GM18520 (cell line): Measurements from ENCODE around the gene USP6.
"Not testable (repeated sequence)": the region's sequence is repeated elsewhere in the genome, so short reads cannot be mapped to it uniquely, and the experiment has no call there.

Experiments used
- ATAC-seq: cut with Tn5 transposase; IDR thresholded peaks from one replicate; pipeline ENCODE4 v1.9.1; 2021; ENCODE audit not compliant: unreplicated experiment

Gene USP6

DNA sequence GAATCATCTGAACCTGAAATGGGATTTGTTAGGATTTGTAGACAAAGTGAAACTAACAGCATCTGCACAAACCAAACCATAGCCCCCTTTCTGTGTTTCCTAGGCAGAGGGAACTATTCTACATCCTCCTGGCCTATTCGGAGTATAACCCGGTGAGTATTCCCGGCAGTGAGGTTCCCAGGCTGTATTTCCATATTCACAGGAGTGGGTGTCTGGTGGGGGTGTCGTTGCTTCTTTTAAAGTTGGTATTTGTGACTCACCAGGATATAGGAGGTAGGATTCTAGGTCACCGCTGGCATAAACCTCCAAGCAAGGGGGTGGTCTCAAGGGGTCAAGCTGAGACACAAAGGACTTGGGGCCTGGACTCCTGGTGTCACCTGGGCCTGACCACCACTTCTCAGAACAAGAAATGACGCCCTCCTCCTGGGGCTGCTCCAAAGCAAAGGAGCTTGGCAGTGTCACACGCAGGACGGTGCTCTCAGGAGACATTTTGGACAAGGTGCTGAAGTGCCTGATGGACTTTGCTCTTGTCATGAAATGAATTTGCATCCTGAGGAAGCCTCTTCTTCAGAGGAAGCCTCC, 19.4 kb downstream of the USP6 start:
- not testable (repeated sequence) for ATAC-seq

DNA sequence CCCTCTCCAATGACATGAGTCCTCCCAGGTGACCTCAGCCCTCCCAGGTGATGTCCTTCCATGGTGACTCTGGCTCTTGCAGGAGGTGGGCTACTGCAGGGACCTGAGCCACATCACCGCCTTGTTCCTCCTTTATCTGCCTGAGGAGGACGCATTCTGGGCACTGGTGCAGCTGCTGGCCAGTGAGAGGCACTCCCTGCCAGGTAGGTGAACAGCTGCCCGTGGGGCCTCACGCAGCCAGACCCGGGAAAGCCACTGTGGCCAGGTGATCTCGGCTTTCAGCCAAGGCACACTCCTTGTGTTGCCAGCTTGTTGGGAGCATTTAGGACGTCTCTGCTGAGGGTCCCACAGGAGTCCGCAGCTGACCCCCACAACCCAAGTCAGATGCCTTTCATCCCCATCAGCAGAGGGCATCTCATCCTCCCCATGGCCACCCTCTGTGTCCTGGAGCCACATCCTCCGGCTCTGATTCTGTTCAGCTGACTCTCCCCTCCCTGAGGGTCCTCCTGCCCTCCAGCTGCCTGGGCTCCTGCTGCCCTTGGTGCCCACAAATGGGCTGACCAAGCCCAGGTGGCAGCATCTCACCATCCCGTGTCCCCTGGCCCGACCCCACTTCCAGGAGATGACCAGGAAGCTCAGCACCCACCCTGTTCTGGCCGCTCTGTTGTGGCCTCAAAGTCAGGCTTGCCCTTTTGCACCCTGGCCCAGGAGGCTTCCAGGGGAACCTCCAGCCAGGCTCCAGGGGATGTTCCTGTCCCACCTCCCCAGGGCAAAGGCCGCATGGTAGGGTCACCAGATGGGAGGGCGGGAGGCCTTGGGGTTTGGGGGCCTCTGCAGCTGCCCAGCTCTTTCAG, 20.1 kb downstream of the USP6 start:
- ATAC-seq: no peak

DNA sequence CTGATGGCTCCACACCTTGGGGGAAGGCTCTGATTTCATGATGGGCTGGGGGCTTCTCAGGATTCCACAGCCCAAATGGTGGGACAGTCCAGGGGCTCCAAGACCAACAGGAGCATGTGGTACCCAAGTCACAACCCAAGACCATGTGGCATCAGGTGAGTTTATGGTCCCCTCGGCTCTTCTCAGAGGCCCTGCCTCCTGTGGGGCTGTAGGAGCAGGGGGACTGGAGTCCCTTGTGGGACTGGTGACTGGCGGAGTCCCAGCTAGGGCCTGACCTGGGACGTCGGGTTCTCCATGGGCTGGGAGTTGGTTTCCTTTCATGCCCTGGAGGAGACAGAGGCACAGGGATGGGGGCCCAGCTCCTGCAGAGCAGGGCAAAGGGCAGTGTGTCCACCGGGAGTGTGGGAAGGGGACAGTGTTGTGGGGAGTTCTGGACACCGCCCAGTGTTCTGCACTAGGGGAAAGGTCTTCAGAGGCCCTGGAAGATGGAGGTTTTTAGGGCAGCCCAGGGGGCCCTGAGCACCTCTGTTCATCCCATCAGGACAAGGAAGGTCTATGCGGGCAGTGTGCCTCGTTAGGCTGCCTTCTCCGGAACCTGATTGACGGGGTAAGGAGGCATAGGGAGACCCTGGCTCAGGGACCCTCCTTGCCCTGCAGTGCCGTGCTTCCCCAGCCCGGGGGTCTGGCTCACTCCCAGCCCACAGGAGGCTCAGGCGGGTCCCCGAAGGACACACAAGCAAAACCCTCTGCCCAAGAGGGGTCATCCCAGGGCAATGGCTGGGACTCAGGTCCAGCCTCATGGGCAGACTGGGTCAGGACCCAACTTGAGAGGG, 21.0 kb downstream of the USP6 start:
- ATAC-seq: not testable (repeated sequence)

DNA sequence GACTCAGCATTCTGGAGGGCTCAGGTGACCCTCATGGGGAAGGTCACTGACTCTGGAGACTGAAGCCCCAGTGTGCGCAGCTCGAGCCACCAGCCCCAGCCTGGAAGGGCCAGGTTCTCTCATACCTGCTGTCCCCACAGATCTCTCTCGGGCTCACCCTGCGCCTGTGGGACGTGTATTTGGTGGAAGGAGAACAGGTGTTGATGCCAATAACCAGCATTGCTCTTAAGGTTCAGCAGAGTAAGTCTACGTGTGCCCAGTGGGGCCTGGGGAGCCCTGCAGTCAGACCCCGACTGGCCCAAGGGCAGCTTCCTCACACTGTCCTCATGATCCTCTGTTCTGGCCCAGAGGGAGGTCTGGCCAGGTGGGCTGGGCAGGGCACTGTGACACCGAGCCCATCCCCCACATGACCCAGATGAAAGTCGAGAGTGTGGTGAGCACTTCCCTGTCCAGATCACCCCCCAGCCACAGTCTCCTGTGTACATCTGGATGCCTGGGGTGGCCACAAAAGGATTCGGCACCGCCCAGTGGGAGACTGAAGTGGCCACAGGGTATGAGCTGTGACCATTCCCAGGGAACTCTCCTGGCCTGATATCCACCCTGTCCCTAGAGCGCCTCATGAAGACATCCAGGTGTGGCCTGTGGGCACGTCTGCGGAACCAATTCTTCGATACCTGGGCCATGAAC, 21.8 kb downstream of the USP6 start:
- ATAC-seq: not testable (repeated sequence)

DNA sequence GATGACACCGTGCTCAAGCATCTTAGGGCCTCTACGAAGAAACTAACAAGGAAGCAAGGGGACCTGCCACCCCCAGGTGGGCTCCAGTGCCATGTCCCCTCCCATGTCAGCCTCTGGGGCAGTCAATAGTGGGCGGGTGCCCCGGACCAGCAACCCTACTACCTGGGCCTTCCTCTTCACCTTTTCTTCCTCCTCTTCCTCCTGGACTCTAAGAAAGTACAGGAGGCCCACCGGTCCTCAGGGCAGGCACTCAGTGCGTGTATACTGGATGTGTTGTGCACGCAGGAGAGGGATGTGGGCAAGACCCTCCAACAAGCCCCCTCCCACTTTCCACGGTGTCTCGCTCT, 22.3 kb downstream of the USP6 start:
- not testable (repeated sequence) for ATAC-seq

DNA sequence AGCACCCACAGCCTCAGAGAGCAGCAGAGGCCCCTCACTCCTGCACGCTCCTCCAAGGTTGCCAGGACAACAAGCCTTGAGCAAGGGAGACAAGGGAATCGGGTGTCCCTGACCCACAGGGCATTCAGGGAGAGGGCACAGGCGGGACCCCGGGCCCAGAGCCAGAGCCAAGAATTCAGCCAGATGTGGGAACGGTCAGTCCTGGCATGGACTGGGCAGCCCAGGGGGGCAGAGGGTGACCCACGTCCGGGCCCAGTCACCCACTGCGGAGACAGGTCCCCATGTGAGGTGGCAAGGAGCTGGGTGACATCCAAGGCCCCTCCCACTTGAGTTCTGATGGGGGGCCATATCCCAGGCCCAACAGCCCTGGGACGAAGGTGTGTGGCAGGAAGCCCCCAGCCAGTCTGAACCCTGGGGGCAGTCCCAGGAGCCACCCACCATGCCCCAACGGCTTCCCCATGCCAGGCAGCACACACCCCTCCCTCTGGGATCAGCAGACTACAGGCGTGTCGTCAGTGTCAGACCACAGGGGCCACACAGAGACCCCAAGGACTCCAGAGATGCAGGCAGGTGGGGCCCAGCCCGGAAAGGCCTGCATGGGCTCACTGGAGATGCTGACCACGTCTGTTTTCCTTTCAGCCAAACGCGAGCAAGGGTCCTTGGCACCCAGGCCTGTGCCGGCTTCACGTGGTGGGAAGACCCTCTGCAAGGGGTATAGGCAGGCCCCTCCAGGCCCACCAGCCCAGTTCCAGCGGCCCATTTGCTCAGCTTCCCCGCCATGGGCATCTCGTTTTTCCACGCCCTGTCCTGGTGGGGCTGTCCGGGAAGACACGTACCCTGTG, 23.0 kb downstream of the USP6 start:
- ATAC-seq: no peak

DNA sequence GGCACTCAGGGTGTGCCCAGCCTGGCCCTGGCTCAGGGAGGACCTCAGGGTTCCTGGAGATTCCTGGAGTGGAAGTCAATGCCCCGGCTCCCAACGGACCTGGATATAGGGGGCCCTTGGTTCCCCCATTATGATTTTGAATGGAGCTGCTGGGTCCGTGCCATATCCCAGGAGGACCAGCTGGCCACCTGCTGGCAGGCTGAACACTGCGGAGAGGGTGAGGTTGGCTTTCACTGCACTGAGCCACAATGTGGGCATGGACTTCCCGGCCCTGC, 23.6 kb downstream of the USP6 start:
- no peak for ATAC-seq

DNA sequence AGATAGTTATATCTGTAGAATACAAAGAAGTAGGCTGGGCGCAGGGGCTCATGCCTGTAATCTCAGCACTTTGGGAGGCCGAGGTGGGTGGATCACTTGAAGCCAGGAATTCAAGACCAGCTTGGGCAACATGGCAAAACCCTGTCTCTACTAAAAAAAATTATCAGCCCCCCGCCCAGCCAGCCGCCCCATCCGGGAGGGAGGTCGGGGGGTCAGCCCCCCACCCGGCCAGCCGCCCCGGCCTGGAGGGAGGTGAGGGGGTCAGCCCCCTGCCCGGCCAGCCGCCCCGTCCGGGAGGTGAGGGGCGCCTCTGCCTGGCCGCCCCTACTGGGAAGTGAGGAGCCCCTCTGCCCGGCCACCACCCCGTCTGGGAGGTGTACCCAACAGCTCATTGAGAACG, 27.0 kb downstream of the USP6 start:
- not testable (repeated sequence) for ATAC-seq

DNA sequence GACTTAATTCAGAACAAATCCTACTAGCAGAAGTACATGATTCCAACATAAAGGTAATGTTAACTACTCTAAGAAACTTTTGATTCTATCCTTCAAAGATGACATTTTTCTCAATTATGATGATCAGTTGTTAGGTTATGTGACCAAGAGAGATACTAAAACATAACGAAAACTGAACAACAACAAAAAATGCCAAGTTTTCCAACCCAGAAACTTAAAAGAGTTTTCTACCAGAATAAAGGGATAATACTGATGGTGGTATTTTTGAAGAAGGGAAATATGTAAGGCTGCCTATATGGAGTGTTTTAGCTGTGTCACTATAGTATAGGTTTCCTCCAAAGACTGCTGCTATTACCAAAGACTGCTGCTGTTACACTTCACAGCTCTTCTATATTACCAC, 30.3 kb downstream of the USP6 start:
- not testable (repeated sequence) for ATAC-seq

DNA sequence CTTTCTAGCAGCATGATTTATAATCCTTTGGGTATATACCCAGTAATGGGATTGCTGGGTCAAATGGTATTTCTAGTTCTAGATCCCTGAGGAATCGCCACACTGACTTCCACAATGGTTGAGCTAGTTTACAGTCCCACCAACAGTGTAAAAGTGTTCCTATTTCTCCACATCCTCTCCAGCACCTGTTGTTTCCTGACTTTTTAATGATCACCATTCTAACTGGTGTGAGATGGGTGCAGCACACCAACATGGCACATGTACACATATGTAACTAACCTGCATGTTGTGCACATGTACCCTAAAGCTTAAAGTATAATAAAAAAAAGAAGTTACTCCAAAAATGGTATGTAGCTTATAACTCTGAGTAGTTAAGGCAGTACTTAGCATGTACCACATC, 44.9 kb downstream of the USP6 start:
- ATAC-seq: not testable (repeated sequence)

DNA sequence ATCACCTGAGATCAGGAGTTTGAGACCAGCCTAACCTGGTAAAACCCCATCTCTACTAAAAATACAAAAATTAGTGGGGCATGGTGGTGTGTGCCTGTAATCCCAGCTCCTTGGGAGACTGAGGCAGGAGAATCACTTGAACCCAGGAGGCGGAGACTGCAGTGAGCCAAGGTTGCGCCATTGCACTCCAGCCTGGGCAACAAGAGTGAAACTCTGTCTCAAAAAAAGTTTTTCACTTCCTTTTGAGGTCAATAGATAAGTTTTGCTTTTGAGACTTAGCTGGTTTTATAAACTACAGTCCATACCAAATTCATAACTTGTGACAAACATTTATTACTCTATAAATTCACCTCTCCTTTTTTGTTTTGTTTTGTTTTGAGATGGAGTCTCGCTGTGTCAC, 46.0 kb downstream of the USP6 start:
- not testable (repeated sequence) for ATAC-seq

DNA sequence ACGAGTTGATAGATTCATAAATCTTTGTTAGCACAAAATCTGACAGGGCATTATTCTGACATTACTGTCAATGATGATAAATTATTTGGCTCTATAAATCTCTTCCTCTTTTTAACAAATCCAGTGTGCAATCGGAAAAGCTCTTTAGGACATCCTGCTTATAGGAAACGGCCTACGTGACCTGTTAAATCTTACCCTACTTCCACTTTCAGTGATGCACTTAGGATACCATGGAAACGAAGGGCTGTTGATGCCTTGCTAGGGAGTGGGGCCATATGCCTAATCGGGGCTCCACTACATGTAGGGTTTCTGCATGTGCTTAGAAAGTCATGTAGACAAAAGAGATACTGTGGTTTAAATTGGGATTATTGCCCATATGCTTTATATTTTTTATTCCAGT, 48.6 kb downstream of the USP6 start:
- ATAC-seq: no peak

DNA sequence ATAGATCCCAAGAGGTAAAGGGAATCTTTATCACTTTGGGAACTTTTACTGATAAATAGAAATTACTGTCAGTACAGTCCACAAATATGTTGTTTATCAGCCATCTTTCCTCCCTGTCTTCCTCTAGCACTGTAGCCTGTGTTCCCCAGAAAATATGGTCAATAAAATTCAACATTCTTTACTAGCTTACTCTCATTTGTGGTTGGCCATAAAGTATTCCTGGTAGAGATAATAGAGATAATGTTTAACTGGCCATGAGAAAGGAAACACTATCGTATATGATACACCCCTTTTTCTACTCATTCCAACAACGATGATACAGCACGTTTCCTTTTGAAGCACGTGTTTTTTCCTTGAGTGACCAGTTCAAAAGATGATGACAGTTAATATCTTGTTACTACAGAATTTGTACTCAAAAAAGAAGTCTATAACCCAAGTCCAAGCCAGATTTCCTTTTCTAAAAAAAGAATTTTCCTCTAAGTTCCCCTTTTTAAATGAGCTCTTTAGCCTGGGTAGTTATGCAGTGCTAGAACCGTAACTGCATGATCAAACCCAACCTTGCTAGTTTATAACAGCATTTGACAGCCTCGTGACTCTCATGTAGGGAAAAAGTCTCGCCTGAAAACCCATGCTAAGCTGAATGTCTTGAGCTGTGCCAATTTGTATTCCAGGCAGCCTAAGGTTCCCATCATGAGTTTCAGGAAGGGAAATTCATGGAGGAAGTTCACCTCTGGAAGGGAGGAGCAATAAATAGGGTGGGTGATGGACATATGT, 50.1 kb downstream of the USP6 start:
- not testable (repeated sequence) for ATAC-seq

DNA sequence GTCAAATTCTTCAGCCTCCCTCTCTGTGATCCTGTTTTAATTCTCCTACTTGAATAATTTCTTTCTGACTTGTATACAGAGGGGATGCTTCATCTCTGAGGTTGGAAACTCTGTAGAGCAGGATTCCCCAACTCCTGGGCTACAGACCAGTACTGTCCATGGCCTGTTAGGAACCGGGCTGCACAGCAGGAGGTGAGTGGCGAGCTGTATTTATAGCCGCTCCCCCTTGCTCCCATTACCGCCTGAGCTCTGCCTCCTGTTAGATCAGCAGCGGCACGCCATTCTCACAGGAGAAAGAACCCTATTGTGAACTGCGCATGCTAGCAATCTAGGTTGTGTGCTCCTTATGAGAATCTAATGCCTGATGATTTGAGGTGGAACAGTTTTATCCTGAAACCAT, 59.2 kb downstream of the USP6 start:
- ATAC-seq: not testable (repeated sequence)

DNA sequence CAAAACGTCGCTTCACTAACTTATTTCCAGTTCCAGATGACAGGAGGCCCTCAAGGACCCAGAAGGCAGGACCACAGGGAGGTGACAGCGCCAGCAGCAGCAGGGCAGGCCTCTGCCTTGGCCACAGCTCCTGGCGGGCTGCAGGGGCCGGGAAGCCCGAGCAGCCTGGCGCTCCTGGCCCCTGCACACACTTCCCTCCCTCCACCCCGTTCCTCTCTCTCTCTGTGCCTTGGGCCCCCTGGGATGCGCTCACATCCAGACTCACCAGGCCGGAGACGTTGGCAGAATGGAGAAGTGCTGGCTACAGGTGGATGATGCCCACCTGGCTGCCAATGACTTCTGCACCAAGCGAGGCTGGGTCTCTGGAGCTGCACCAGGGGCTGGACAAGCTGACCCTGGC, 63.2 kb downstream of the USP6 start:
- no peak for ATAC-seq

DNA sequence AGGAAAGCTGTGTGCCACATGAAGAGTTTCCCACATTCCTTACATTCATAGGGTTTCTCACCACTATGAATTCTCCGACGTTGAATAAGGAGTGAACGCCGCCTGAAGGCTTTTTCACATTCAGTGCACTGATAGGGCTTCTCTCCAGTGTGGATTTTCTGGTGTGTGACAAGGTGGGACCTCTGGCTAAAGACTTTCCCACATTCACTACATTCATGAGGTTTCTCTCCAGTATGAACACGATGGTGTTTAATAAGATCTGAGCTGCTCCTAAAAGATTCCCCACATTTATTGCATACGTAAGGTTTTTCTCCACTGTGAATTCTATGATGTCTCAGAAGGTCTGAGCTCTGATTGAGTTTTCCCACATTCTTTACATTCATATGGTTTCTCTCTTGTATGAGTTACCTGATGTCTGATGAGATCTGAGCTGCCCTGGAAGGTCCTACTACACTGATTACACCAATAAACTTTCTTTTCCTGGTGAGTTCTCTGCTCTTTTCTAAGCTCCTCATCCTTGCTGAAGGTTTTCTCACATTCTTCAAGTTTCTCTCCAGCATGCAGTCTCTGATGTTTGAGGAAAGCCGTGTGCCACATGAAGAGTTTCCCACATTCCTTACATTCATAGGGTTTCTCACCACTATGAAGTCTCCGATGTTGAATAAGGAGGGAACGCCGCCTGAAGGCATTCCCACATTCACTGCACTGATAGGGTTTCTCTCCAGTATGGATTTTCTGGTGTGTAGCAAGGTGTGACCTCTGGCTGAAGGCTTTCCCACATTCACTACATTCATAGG, 65.9 kb downstream of the USP6 start:
- ATAC-seq: no peak

DNA sequence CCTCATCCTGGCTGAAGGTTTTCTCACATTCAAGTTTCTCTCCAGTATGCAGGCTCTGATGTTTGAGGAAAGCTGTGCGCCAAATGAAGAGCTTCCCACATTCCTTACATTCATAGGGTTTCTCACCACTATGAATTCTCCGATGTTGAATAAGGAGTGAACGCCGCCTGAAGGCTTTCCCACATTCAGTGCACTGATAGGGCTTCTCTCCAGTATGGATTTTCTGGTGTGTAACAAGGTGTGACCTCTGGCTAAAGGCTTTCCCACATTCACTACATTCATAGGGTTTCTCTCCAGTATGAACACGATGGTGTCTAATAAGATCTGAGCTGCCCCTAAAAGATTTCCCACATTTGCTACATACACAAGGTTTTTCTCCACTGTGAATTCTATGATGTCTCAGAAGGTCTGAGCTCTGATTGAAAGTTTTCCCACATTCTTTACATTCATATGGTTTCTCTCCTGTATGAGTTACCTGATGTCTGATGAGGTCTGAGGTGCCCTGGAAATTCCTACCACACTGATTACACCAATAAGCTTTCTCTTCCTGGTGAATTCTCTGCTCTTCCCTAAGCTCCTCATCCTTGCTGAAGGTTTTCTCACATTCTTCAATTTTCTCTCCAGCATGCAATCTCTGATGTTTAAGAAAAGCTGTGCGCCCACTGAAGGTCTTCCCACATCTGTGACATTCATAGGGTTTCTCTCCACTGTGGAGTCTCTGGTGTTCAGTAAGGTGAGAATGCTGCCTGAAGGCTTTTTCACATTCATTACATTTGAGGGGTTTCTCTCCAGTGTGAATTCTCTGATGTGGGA, 67.0 kb downstream of the USP6 start:
- ATAC-seq: no peak

DNA sequence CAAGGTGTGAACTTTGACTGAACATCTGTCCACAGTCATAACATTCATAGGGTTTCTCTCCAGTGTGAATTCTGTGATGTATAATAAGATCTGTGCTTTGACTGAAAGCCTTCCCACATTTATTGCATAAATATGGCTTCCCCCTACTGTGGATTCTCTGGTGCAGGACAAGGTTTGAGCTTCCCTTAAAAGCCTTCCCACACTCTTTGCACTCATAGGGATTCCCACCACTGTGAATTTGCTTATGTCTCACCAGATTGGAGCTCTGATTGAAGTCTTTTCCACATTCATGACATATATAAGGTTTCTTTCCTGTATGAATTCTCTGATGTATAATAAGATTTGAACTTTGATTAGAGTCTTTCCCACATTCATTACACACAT, 67.6 kb downstream of the USP6 start:
- ATAC-seq: no peak
